SK-N-MC (cell line): ENCODE data around the gene FBXL17.

ENCODE experiments used
- EZH2 ChIP-seq: fragments of 200-600 bp; sonication (generic); IDR thresholded peaks from one replicate; pipeline ENCODE4 v1.6.1; 2017; ENCODE audit warnings: antibody characterized with exemption
- FOXP2 ChIP-seq: optimal IDR thresholded peaks from 2 replicates; pipeline ENCODE3; 2011; ENCODE audit warnings: mild to moderate bottlenecking, moderate library complexity; ENCODE audit not compliant: insufficient read depth; ENCODE audit errors: extremely low read length, control extremely low read depth
- POLR2AphosphoS5 ChIP-seq: IDR thresholded peaks from 2 replicates; pipeline ENCODE4 v1.6.1; 2012; ENCODE audit warnings: mild to moderate bottlenecking, low read depth, low read length, borderline replicate concordance

DNA sequence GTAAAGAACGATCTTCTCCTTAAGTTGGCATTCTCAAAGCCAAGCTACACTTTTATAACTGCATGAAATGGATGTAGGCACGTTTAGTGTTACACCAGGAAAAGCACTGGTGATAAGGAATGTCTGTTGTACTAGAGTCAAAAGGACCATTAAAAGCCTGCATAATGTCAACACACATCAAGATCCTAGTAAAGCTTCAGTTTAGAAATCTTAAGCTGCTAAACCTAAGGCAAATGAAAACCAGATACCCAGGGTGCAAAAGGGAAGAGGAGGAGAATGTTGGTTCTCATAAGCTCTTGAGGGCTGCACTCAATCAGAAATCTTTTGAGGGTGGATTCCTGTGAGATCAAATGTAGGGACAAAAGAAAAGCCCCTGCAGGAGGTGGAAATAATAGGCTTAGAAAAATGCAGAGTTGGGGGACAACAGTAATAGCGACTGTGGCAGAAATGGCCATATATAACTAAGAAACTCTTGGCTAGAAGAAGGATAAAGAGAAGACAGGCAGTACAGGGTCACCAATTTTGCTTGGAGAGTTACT lies 148.2 kb downstream of the FBXL17 start:
- no peak for TF ChIP-seq EZH2
- no peak for TF ChIP-seq POLR2AphosphoS5
- no peak for TF ChIP-seq FOXP2
